Cortex of kidney (tissue), 1 donor: Measurements from ENCODE around the gene TRIM15.
"Not testable (repeated sequence)": the region's sequence is repeated elsewhere in the genome, so short reads cannot be mapped to it uniquely, and the experiment has no call there.

Experiments used
- DNase-seq: peaks from one replicate; lab custom pipeline; 2025; lab: John Stamatoyannopoulos, UW

TRIM15 gene

DNA sequence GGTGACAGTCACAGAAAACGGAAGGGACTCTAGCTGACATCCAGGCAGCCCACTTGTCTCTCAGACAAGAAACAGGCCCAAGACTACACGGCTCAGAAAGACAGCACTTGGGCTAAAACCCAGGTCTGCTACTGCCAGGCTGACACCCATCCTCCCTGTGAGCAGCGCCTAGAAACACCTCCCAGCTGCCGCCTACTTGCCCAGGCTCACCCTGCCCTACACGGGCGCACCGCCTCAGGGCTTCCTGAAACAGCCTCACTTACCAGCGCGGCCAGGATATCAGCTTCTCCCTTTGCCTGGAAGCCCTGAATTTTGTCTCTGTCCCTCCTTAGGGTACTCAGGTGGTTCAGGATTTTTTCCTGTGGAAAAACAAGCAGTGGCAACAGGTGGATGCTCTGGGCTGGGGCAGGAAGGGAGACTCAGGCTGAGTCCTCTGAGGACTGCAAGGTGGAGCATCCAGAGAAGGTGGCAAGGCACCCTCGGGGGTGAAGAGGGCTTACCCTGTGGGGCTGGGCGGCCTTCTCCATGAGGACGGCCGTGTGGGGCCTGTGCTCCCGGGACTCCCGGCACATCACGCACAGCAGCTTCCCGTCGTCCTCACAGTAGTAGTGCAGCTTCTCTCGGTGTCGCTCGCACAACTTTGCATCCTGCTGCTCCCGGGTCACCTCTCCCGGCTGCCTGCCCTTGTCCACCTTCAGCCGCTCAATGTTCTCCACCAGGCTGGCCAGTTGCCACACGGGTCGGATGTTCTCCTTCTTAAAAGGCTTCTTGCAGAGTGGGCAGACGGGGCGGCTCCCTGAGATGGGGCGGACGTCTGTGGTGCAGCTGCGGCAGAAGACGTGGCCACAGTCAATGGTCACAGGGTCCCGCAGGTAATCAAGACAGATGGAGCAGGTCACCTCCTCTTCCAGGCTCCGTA is 35.1 kb downstream of the TRIM15 start:
- no peak for DNase-seq

DNA sequence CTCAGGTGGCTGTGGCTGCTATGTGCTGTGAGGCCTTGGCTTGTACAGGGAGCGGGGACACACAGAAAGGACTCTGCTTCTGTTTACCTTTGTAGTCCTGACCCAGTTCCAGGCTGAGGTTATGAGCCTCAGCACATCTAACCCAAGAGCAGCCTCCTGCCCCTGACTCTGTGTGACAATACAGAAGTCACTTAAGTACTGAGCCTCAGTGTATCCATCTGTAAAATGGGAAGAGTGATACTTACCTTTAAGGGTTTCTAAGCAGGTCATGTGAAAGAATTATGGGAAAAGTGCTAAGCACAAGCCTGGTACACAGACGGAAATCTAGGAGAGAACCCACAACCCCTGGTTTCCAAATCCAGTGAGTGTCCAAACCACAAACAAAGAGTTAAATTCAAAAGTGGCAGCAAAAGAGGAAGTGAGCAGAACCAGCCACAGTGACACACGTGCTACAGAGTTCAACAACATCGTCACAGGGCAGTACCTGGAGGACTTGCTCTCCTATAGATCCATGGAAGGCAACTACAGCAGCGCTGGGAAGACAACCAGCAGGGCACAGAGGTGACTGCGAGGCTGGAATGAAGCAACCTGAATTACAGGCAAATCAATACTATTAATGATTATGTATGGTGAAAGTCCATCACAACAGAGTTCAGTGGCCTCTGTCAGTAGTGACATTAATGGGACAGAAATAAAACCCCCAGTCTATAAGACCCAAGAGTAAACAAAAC is 37.4 kb downstream of the TRIM15 start:
- no peak for DNase-seq

DNA sequence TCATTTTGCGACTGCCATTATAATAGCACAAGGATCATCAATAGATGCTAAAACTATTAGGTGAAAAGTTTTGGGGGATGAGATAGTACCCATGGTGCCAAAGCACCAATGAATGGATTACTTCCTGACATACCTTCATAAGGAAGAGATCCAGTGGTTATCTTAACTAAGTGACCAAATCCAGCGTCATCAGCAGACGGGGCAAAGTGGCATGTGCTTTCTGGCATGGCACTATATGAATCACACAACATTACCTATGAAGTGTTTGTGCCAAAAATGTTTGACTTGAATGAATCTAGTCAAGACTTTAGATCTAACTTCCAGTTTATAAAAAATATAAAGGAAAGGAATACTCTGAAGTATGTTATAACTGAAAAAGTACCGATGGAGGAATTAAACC is 39.0 kb downstream of the TRIM15 start:
- DNase-seq: no peak

- DNase-seq: no peak
Measured at GRCh38 chr6:30204116-30204515, 40.8 kb downstream of the TRIM15 start.

- DNase-seq: no peak
Measured at GRCh38 chr6:30206152-30206551, 42.8 kb downstream of the TRIM15 start.

DNA sequence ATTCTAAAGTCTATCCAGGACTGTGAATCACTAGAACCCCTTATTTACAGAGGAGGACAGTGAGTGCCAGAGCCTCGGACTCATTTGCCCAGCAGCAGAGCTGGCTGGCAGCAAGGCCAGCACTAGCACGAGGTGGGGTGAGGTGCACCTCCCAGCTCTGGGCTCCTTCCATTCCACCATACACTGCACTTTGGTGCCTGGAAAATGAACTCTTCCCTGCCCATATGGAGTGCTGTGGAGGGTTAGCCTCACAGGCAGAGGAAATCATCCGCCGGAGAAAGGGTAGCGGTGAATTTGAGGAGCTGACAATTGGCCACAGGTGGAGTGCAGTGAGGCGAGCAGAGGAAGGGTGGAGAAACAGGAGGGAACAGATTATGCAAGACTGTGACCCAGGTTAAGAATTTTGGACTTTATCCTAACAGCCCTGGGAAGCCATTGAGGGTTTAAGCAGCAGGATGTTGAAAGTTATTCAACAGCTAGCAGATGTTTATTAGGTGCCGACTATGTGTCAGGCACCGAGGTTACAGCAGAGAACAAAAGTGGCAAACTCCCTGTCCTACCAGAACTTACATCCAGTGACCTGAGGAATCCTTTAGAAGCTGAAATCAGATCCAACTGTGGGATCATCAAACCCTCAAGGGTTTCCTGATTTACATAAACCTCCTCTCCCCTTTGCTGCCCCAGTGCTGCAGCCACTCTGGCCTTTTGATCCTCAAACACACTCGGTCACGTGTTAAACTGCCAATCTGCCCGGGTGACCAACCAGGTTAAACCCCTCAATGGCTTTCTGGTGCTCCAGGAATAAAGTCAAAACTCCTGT is 43.7 kb downstream of the TRIM15 start:
- DNase-seq: no peak

DNA sequence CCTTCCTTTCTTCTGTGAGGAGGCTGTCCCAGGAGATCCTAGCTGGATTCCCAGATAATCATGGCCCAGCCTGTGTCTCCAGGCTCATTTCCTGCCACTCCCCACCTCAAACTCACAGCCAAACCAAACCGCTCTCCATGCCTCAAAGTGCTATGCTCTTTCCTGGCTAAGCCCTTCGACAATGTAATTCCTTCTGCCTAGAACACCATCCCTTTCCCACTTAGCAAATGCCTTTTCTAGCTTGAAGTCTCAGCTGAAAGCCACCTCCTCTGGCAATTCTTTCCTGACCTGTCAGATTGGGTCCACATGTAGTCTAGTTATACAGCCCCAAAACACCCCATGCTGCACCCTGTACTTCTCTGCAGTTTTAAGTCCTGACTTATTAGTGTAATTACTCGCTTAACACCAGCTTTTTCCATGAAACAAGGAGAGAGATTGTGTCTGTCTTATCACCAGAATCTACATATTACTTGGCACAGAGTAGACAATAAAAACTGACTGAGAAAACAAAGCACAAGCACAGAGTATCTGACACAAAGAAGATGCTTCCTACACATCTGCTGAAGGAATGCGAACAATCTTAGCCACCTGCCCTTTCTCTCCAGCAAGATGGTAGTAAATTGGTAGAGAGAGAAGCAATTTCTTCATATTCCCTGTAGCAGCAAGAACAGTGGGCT is 44.4 kb downstream of the TRIM15 start:
- DNase-seq: no peak

- no peak for DNase-seq
Measured at GRCh38 chr6:30211306-30211705, 48.0 kb downstream of the TRIM15 start.

DNA sequence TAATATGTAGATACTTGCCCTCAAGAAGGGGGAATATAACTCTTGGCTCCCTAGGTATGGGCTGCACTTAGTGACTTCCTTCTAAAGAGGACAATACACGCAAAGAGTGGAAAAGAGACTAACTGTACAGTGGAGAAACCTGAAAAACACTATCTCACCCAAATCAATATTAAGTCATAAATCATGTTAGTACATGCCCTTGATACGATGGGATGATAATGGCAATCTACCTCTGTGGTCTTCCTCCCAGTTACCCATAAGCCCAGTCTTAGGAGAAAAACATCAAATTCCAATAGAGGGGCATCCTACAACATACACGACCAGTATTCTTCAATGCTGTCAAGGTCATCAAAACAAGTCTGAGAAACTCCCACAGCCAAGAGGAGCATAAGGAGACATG is 48.6 kb downstream of the TRIM15 start:
- no peak for DNase-seq

DNA sequence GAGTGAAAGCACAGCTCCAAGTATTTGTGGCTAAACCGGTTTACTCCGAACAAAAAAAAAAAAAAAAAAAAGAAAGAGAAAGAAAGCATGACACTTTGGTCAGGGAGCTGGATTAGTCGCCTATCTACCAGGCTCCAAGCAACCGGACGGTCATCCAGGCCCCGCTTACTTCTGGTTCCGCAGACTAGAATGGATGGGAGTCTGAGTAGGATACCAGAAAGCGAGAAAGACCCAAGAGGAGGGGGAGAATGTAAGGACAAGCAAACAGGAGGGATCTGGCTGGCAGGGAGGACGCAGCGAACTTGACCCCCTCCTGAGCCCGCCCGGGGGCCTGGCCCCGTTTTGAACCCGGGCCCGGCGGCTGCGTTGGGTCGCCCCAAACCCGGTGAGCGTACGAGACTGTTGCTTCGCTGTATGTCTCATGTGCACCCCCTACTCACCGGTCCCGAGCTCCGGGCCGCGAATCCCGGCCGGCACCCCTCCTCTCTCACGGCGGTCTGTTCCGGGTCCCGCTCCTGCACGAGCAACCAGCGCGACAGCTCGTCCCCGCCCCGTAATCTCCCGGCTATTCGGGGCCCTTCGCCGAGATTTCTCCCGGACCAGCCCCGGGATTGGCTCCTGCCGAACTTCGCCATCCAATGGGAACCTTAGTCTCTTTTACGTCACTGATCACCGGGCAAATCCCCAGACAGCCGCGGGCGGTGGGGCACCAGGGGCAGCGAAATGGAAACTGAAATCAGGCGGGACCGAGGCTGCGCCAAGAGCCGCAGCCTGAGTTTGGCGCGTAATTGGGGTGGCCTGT is 49.7 kb downstream of the TRIM15 start, which contains the start of gene TRIM26:
TRIM26 (minus strand) TSS at position 542 of the 802 bp plus-strand sequence. CDS start 14,303 bp downstream, outside the sequence.
- peak; percentile 66 for DNase-seq

DNA sequence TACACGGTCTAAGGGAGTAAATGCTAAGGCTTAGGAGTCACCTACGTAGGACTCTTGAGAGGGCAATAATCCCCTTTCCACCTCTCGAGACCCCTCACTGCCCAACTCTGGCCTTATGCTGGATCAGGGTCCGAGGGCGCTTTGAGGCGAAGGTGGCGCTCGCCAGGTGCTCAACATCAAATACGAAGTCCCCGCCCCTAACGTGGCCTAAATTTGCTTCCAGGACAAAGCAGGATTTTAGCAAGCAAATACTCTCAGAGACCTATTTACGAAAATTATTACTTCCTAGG is 50.3 kb downstream of the TRIM15 start:
- no peak for DNase-seq

GRCh38 chr6:30213957-30214656 is 50.8 kb downstream of the TRIM15 start:
- DNase-seq: no peak

DNA sequence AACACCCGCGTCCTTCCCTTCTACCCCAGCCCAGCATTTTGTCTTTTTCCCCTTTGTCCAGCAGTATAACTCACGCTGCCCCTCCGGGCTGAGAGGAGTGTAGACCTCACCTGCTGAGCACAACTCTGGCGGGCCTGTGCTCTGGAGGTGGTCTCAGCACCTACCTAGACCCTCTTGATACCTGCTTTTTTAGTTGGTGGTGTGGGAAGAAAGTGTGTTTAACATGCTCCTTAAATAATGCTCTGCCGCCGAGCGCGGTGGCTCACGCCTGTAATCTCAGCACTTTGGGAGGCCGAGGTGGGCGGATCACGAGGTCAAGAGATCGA is 51.3 kb downstream of the TRIM15 start:
- DNase-seq: no peak

DNA sequence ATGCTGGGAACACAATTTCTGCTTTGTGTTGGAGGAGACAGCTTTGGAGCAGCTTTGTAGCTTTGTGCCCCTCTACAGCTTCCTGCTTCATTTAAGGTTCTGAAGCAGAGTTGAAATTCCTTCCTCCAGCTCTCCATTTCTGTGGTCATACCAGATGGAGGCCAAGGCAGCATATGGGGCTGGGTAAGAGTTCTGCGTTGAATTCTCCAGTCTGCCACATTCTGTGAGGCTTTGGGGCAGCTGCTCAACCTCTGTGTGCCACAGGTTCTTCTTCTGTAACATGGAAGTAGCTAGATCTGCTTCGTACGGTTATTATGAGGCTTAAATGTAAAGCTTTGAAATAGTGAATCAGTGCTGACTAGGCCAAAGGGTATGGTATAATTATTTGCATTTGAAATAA is 52.8 kb downstream of the TRIM15 start:
- DNase-seq: no peak

- DNase-seq: no peak
Measured at GRCh38 chr6:30219244-30219643, 55.9 kb downstream of the TRIM15 start.

DNA sequence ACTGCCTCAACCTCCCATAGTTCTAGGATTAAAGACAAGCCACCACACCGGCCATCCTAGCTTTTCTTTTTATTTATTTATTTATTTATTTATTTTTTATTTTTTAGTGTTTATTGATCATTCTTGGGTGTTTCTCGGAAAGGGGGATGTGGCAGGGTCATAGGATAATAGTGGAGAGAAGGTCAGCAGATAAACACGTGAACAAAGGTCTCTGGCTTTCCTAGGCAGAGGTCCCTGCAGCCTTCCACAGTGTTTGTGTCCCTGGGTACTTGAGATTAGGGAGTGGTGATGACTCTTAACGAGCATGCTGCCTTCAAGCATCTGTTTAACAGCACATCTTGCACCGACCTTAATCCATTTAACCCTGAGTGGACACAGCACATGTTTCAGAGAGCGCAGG is 58.0 kb downstream of the TRIM15 start:
- not testable (repeated sequence) for DNase-seq

GRCh38 chr6:30221956-30222355 is 58.6 kb downstream of the TRIM15 start:
- DNase-seq: not testable (repeated sequence)
